Liver (tissue), 9 donors: ENCODE data around the gene PPP1R12A. TPM values are rescaled to one million over a fixed set of nuclear protein-coding genes. Genes with fewer than 3 reads are reported as not detected.

Experiments
- DNase-seq: peaks from one replicate; pipeline ENCODE4 v3.0.0-alpha.2; 2017; ENCODE audit warnings: low spot score
- H3K27ac ChIP-seq, 2 donors: one replicate each; pipeline ENCODE4 v1.7.0; 2013; ENCODE audit warnings: inconsistent platforms in 2 of 2, low read length in 2 of 2, control low read depth in 1 of 2, low read depth in 1 of 2, mild to moderate bottlenecking in 1 of 2
- H3K27me3 ChIP-seq, 4 donors: one replicate each; pipeline versions ENCODE4 v1.6.1 to v1.7.0; 2013; ENCODE audit warnings: low read length in 3 of 4, inconsistent platforms in 1 of 4, mild to moderate bottlenecking in 1 of 4, moderate library complexity in 1 of 4; ENCODE audit not compliant: control insufficient read depth in 4 of 4, insufficient read depth in 4 of 4
- H3K36me3 ChIP-seq, 4 donors: one replicate each; pipeline versions ENCODE4 v1.6.1 to v1.7.0; 2013; ENCODE audit warnings: low read length in 3 of 4, mild to moderate bottlenecking in 3 of 4, low read depth in 1 of 4, moderate library complexity in 1 of 4; ENCODE audit not compliant: control insufficient read depth in 4 of 4, insufficient read depth in 3 of 4
- H3K4me1 ChIP-seq, 4 donors: one replicate each; pipeline versions ENCODE4 v1.6.1 to v1.7.0; 2013; ENCODE audit warnings: low read length in 3 of 4, mild to moderate bottlenecking in 3 of 4, moderate library complexity in 1 of 4; ENCODE audit not compliant: control insufficient read depth in 4 of 4, insufficient read depth in 4 of 4
- H3K4me3 ChIP-seq, 3 donors: one replicate each; pipeline versions ENCODE4 v1.6.1 to v1.7.0; 2013; ENCODE audit warnings: low read length in 3 of 3, control low read depth in 1 of 3, low read depth in 1 of 3, mild to moderate bottlenecking in 1 of 3
- H3K9ac ChIP-seq, 2 donors: one replicate each; pipeline ENCODE4 v1.7.0; 2013; ENCODE audit warnings: low read length in 2 of 2, mild to moderate bottlenecking in 2 of 2, moderate library complexity in 2 of 2, control low read depth in 1 of 2, low read depth in 1 of 2
- H3K9me3 ChIP-seq, 4 donors: one replicate each; pipeline versions ENCODE4 v1.6.1 to v1.7.0; 2013; ENCODE audit warnings: low read length in 3 of 4; ENCODE audit not compliant: control insufficient read depth in 4 of 4
- ATF3 ChIP-seq: IDR thresholded peaks from 2 replicates; pipeline ENCODE4 v1.6.1; 2016; ENCODE audit warnings: antibody characterized with exemption
- CTCF ChIP-seq: fragments of 150-350 bp; IDR thresholded peaks from 2 replicates; pipeline ENCODE4 v1.5.1; 2017; ENCODE audit warnings: improper control_type of control experiment, low read depth, low read length; ENCODE audit not compliant: missing input control
- EGR1 ChIP-seq, 2 donors: IDR thresholded peaks; 2 replicates each; pipeline ENCODE4 v1.6.1; 2016 to 2018; ENCODE audit warnings: antibody characterized with exemption in 2 of 2, low read depth in 2 of 2
- FOXA1 ChIP-seq: IDR thresholded peaks from 2 replicates; pipeline ENCODE4 v1.6.1; 2016; ENCODE audit warnings: antibody characterized with exemption
- FOXA2 ChIP-seq: IDR thresholded peaks from 2 replicates; pipeline ENCODE4 v1.6.1; 2016; ENCODE audit warnings: antibody characterized with exemption
- GABPA ChIP-seq, 2 donors: IDR thresholded peaks in 1 of 2; conservative IDR thresholded peaks in 1 of 2; 2 replicates each; pipeline ENCODE4 v1.6.1; 2016; ENCODE audit warnings: antibody characterized with exemption in 2 of 2, mild to moderate bottlenecking in 1 of 2, moderate library complexity in 1 of 2
- HNF4A ChIP-seq, 2 donors: conservative IDR thresholded peaks; 2 replicates each; pipeline ENCODE4 v1.6.1; 2016; ENCODE audit warnings: antibody characterized with exemption in 2 of 2, mild to moderate bottlenecking in 2 of 2
- HNF4G ChIP-seq: IDR thresholded peaks from 2 replicates; pipeline ENCODE4 v1.6.1; 2016; ENCODE audit warnings: antibody characterized with exemption
- JUND ChIP-seq, 2 donors: IDR thresholded peaks; 2 replicates each; pipeline ENCODE4 v1.6.1; 2016; ENCODE audit warnings: antibody characterized with exemption in 2 of 2
- MAX ChIP-seq: IDR thresholded peaks from 2 replicates; pipeline ENCODE4 v1.6.1; 2016; ENCODE audit warnings: antibody characterized with exemption
- NR2F2 ChIP-seq: IDR thresholded peaks from 2 replicates; pipeline ENCODE4 v1.6.1; 2016; ENCODE audit warnings: antibody characterized with exemption
- RAD21 ChIP-seq, 2 donors: IDR thresholded peaks; 2 replicates each; pipeline ENCODE4 v1.6.1; 2016; ENCODE audit warnings: antibody characterized with exemption in 2 of 2, mild to moderate bottlenecking in 2 of 2
- REST ChIP-seq: IDR thresholded peaks from 2 replicates; pipeline ENCODE4 v1.6.1; 2016; ENCODE audit warnings: antibody characterized with exemption, mild to moderate bottlenecking
- RXRA ChIP-seq, 2 donors: IDR thresholded peaks; 2 replicates each; pipeline ENCODE4 v1.6.1; 2017 to 2018; ENCODE audit warnings: antibody characterized with exemption in 2 of 2, mild to moderate bottlenecking in 1 of 2
- SP1 ChIP-seq: IDR thresholded peaks from 2 replicates; pipeline ENCODE4 v1.6.1; 2018; ENCODE audit warnings: antibody characterized with exemption, mild to moderate bottlenecking
- TAF1 ChIP-seq: conservative IDR thresholded peaks from 2 replicates; pipeline ENCODE4 v1.6.1; 2016; ENCODE audit warnings: antibody characterized with exemption, mild to moderate bottlenecking
- YY1 ChIP-seq: IDR thresholded peaks from 2 replicates; pipeline ENCODE4 v1.6.1; 2016; ENCODE audit warnings: antibody characterized with exemption, mild to moderate bottlenecking
- ZBTB33 ChIP-seq: IDR thresholded peaks from 2 replicates; pipeline ENCODE4 v1.6.1; 2016; ENCODE audit warnings: antibody characterized with exemption
- WGBS: extraction: QIAGEN DNeasy Blood & Tissue Kit; methylation state at CpG from one replicate; pipeline ENCODE4 v1.1.7; 2013; 5-methylcytosine and 5-hydroxymethylcytosine counted together
- polyA plus RNA-seq, 2 donors: library from polyadenylated mRNA; stranded (reverse) in 1 of 2; unstranded in 1 of 2; fragments of 200-250 nt in 1 of 2; fragments of >200 nt in 1 of 2; fragmentation: Nextera tagmentation in 1 of 2; extraction: Ambion mirVana in 1 of 2; gene quantifications; one replicate each; pipeline versions ENCODE4 v1.2.1 to v1.2.3, GENCODE V29; 2013 to 2015
- total RNA-seq, 2 donors: library from RNA; depleted of rRNA; stranded (reverse); fragments of >200 nt; gene quantifications; one replicate each; pipeline ENCODE4 v1.2.3, GENCODE V29; 2014
- donor health status: healthy.
- donor health status: healthy.
- donor health status: healthy.
- donor health status: healthy.
- donor health status: healthy.

The PPP1R12A gene
- total and polyA plus RNA-seq, 4 donors, result 5.1 to 41.6 (median 27.8) TPM

GRCh38 chr12:79828924-79829323, 106.0 kb downstream of the PPP1R12A start:
- no peaks in the 10 kb centered on the region for H3K4me1 ChIP-seq
- WGBS, result 94% methylated on average over 2 of the region's 2 CpGs
- no peak overlapping the region for H3K27ac ChIP-seq
- no peak for DNase-seq
- H3K9me3 ChIP-seq, result no peaks in the 10 kb centered on the region
- peaks cover 0 to 7% (median 0%) of the 10 kb centered on the region in 4 donors for H3K36me3 ChIP-seq
- TF ChIP-seq ZBTB33 (no peak), TAF1 (no peak), NR2F2 (no peak), FOXA1 (no peak), FOXA2 (no peak), GABPA (IDR thresholded peaks at IDR 0.05 in 1 of 2, conservative IDR thresholded peaks at IDR 0.05 in 1 of 2) (no peak), HNF4G (no peak), ATF3 (no peak), MAX (no peak), SP1 (no peak), REST (no peak), HNF4A (conservative IDR thresholded peaks at IDR 0.05) (no peak), RAD21 (IDR thresholded peaks at IDR 0.05) (no peak), EGR1 (IDR thresholded peaks at IDR 0.05; ENCODE audit: low read depth in 2 of 2) (no peak), CTCF (no peak), YY1 (no peak), RXRA (IDR thresholded peaks at IDR 0.05) (no peak), JUND (IDR thresholded peaks at IDR 0.05) (no peak)
- H3K27me3 ChIP-seq, result no peaks in the 10 kb centered on the region
- H3K9ac ChIP-seq, result no peak overlapping the region
- no peak overlapping the region for H3K4me3 ChIP-seq

GRCh38 chr12:79827484-79827883, 107.4 kb downstream of the PPP1R12A start:
- H3K27me3 ChIP-seq, result no peaks in the 10 kb centered on the region
- WGBS, result 95% methylated on average over 3 of the region's 3 CpGs
- no peaks in the 10 kb centered on the region for H3K9me3 ChIP-seq
- no peaks in the 10 kb centered on the region for H3K4me1 ChIP-seq
- H3K36me3 ChIP-seq, result peaks cover 0 to 7% (median 0%) of the 10 kb centered on the region in 4 donors
- no peak overlapping the region for H3K27ac ChIP-seq
- no peak for TF ChIP-seq FOXA1
- DNase-seq, result no peak
- H3K9ac ChIP-seq, result no peak overlapping the region
- H3K4me3 ChIP-seq, result no peak overlapping the region
